ENCODE measurements around the gene IRF2BP1. TPM values are rescaled to one million over a fixed set of nuclear protein-coding genes. Genes with fewer than 3 reads are reported as not detected.
A peak's percentile ranks its signal among the peaks of the same experiment; 100 is the strongest.

IRF2BP1 gene
- total and polyA plus RNA-seq, 2 of the 13 experiments (the other 11 are each of a cell fraction or from before 2014, with no cell fraction given) = 4.3 to 14.3 TPM

DNA sequence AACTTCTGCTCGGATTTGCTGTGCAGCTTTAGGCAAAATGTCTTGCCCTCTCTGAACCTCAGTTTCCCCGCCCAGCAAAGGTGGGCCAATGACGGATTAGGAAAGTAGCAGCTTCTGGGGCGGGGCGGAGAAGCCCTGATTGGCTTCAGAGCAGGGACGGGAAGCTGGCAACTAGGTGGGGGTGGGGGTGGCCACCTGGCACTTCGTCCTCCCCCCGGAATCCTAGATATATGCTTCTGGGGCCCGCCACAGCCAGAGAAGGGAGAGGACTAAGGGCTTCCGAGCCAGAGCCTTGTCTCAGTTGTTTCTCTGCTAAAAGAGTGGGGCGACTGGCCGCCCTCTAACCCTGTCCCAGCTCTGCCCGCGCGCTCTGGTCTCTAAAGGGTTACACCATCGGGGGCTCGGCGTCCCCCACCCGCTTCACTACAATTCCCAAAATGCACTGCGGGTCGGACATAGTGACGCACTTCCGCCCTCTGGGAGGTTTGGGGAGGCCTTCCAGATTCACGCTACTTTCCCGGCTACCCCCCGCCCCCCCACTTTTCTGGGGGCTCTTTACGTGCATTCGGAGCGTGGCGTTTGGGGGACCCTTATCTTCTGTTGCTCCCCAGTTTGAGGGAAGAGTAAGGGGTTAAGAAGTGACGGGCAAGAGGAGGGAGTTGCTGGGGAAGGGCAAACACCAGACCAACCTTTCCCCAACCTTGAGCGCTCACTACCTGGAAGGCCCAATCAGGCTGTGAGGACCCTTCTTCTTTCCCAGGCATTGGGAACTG, 672 bp upstream of the IRF2BP1 start (continued):
- no peak for TF ChIP-seq KDM3A (CRISPR knock-in tag; IDR thresholded peaks at IDR 0.05; ENCODE audit: low read depth)

DNA sequence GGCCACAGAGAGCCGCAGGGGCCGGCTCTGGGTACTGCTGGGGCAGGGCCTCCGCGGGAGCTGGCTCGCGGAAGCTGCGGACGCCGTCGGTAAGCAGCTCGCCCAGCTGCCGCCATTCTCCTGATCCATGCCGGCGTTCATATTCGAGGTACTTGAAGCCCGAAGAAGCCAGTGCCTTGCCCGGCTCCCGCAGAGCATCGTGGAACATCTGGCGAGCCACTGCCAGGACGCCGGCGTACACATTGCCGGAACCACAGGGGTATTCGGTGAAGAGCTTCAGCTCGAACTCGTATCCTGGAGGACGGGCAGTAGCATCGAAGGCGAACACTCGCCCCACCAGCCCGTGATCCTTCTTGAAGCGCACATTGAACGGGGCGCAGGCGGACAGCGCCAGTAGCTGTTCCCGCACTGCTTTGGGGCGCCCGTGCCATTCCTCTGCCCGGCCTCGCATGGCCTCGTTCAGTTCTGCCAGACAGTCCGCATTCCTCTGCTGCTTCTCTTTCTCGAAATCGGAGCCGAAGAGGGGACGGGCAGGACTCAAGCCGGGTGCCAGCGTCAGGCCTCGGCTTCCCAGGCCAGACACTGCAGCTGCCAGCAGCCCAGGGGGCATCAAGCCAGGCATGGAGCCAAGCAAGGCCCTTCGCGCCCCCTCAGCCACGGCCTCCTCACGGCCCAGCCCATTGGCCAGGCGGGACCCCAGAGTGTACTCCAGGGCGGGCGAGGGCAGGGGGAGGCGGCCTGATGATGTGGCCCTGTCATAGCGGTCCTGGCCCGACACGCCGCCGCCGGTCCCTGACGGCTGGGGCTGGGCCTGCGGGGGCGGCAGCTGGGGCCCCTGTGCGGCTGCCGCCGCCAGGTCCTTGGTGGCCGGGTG, 1.0 kb downstream of the IRF2BP1 start:
- H3K9ac ChIP-seq (ENCODE audit: insufficient read depth, low read depth, low read length) = peak overlapping the region; percentile 82
- BruUV-seq (replicated peaks) = no TSS peak
- TF ChIP-seq HOXA7 (CRISPR knock-in tag; IDR thresholded peaks at IDR 0.05) = no peak
- no peak for TF ChIP-seq ZNF652 (CRISPR knock-in tag; IDR thresholded peaks at IDR 0.05; ENCODE audit: borderline replicate concordance, low read depth)
- TF ChIP-seq, protein P1, sequence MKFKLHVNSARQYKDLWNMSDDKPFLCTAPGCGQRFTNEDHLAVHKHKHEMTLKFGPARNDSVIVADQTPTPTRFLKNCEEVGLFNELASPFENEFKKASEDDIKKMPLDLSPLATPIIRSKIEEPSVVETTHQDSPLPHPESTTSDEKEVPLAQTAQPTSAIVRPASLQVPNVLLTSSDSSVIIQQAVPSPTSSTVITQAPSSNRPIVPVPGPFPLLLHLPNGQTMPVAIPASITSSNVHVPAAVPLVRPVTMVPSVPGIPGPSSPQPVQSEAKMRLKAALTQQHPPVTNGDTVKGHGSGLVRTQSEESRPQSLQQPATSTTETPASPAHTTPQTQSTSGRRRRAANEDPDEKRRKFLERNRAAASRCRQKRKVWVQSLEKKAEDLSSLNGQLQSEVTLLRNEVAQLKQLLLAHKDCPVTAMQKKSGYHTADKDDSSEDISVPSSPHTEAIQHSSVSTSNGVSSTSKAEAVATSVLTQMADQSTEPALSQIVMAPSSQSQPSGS (CRISPR knock-in tag; IDR thresholded peaks at IDR 0.05) = no peak
- TF ChIP-seq, protein P2, sequence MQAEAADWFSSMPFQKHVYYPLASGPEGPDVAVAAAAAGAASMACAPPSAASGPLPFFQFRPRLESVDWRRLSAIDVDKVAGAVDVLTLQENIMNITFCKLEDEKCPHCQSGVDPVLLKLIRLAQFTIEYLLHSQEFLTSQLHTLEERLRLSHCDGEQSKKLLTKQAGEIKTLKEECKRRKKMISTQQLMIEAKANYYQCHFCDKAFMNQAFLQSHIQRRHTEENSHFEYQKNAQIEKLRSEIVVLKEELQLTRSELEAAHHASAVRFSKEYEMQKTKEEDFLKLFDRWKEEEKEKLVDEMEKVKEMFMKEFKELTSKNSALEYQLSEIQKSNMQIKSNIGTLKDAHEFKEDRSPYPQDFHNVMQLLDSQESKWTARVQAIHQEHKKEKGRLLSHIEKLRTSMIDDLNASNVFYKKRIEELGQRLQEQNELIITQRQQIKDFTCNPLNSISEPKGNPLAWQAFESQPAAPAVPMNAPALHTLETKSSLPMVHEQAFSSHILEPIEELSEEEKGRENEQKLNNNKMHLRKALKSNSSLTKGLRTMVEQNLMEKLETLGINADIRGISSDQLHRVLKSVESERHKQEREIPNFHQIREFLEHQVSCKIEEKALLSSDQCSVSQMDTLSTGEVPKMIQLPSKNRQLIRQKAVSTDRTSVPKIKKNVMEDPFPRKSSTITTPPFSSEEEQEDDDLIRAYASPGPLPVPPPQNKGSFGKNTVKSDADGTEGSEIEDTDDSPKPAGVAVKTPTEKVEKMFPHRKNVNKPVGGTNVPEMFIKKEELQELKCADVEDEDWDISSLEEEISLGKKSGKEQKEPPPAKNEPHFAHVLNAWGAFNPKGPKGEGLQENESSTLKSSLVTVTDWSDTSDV (CRISPR knock-in tag; IDR thresholded peaks at IDR 0.05) = no peak
- no peak for TF ChIP-seq ZNF138 (CRISPR knock-in tag; IDR thresholded peaks at IDR 0.05; ENCODE audit: low read depth)
- peak; percentile 55 for TF ChIP-seq AGO1 (IDR thresholded peaks at IDR 0.05; ENCODE audit: low read depth, low read length, poor library complexity, severe bottlenecking)
- TF ChIP-seq NONO (IDR thresholded peaks at IDR 0.05) = no peak
- peak; percentile 35 for TF ChIP-seq NONO (CRISPR knock-in tag; conservative IDR thresholded peaks at IDR 0.05)
- TF ChIP-seq, protein P3, sequence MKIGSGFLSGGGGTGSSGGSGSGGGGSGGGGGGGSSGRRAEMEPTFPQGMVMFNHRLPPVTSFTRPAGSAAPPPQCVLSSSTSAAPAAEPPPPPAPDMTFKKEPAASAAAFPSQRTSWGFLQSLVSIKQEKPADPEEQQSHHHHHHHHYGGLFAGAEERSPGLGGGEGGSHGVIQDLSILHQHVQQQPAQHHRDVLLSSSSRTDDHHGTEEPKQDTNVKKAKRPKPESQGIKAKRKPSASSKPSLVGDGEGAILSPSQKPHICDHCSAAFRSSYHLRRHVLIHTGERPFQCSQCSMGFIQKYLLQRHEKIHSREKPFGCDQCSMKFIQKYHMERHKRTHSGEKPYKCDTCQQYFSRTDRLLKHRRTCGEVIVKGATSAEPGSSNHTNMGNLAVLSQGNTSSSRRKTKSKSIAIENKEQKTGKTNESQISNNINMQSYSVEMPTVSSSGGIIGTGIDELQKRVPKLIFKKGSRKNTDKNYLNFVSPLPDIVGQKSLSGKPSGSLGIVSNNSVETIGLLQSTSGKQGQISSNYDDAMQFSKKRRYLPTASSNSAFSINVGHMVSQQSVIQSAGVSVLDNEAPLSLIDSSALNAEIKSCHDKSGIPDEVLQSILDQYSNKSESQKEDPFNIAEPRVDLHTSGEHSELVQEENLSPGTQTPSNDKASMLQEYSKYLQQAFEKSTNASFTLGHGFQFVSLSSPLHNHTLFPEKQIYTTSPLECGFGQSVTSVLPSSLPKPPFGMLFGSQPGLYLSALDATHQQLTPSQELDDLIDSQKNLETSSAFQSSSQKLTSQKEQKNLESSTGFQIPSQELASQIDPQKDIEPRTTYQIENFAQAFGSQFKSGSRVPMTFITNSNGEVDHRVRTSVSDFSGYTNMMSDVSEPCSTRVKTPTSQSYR (CRISPR knock-in tag; IDR thresholded peaks at IDR 0.05; ENCODE audit: borderline replicate concordance) = no peak
- no peak for TF ChIP-seq MAFF (IDR thresholded peaks at IDR 0.05; ENCODE audit: low read depth, low read length)
- no peak for TF ChIP-seq SATB2 (CRISPR knock-in tag; IDR thresholded peaks at IDR 0.05)
- no peak; the same call in 1 of the 2 replicates for TF ChIP-seq RBFOX2 (IDR thresholded peaks at IDR 0.05; ENCODE audit: low read depth, low read length)

More for the DNA sequence above, 1.0 kb downstream of the IRF2BP1 start:
- FAIRE-seq (no peak), ATAC-seq (peak; percentile 20), DNase-seq (ENCODE audit: low spot score) (no peak)
- in situ Hi-C loops (cut with HindIII; ENCODE audit: extremely low pct_ligation_motif_present, low pct_unique_long_range_greater_than_20kb) (no loop called here), intact Hi-C loops (cut with micrococcal nuclease; ENCODE audit: unreplicated experiment) (no loop called here)
- no peaks in the 10 kb centered on the region for H4K20me1 ChIP-seq (ENCODE audit: insufficient read depth, low read length)
- H3K36me3 ChIP-seq (replicated peaks in 1 of 2; ENCODE audit: control insufficient read depth in 1 of 2, insufficient read depth in 2 of 2, low read length in 2 of 2) = no peaks in the 10 kb centered on the region
- no peaks in the 10 kb centered on the region for H3K9me3 ChIP-seq (ENCODE audit: low read length)
- no peaks in the 10 kb centered on the region for H3K27me3 ChIP-seq (ENCODE audit: control insufficient read depth in 1 of 2, insufficient read depth in 2 of 2, low read length in 2 of 2)
- peaks cover 46% of the 10 kb centered on the region for H3K4me1 ChIP-seq (ENCODE audit: insufficient read depth, low read length)
- CTCF ChIA-PET (ENCODE audit: low intra/inter-chr PET ratio, low total read pairs) = interaction anchor here (4.5 to 5.3 kb wide), 2 partner anchors 21 to 68 kb away, joined by 50 to 263 read pairs; partner anchors contain the start of genes FOXA3 and SYMPK
- peaks cover 15% of the 10 kb centered on the region for H3K79me2 ChIP-seq (ENCODE audit: insufficient read depth, low read length)
- peak overlapping the region; percentile 69 to 91 (median 80) for H3K4me3 ChIP-seq (replicated peaks in 1 of 3; ENCODE audit: insufficient read depth in 1 of 3, low read depth in 2 of 3, low read length in 3 of 3)
- H3K4me2 ChIP-seq (ENCODE audit: low read depth, low read length) = peak overlapping the region; percentile 84
- peak overlapping the region; percentile 78 for H3K27ac ChIP-seq (ENCODE audit: extremely low read length, insufficient read depth, low read length)
- H2AFZ ChIP-seq (ENCODE audit: low read length) = no peak overlapping the region
- WGBS (ENCODE audit: low lambda C conversion rate) = 87% methylated on average over 44 of the region's 72 CpGs
- POLR2A ChIA-PET = interaction anchor here (0.9 to 10.3 kb wide), 7 partner anchors 9 to 102 kb away, joined by 3 to 388 read pairs (median 6); partner anchors contain the start of genes DMPK, FOXA3, MYPOP and SYMPK

Data from HepG2 (cell line).